Astrocyte (in vitro differentiated cells and primary cell): ENCODE measurements around the gene GSPT1. TPM values are rescaled to one million over a fixed set of nuclear protein-coding genes. Genes with fewer than 3 reads are reported as not detected.
A peak's percentile ranks its signal among the peaks of the same experiment; 100 is the strongest.

Experiments used
- DNase-seq: peaks from one replicate; pipeline ENCODE4 v3.0.0-alpha.2; 2010; ENCODE audit warnings: low read depth
- FAIRE-seq: peaks from 2 replicates; lab custom pipeline; 2011; peaks lifted over from hg19 to GRCh38; lab: Jason Lieb, UNC
- H2AFZ ChIP-seq: 2 replicates; pipeline ENCODE4 v1.6.0; 2012; ENCODE audit warnings: low read depth, low read length, inconsistent platforms
- H3K27ac ChIP-seq: 2 replicates; pipeline ENCODE4 v1.5.1; 2011; ENCODE audit warnings: low read depth, low read length, inconsistent platforms
- H3K27me3 ChIP-seq: 2 replicates; pipeline ENCODE4 v1.6.0; 2011; ENCODE audit warnings: low read length, inconsistent platforms; ENCODE audit not compliant: insufficient read depth
- H3K36me3 ChIP-seq: 2 replicates; pipeline ENCODE4 v1.5.1; 2011; ENCODE audit warnings: low read length, inconsistent platforms; ENCODE audit not compliant: insufficient read depth
- H3K4me1 ChIP-seq: 2 replicates; pipeline ENCODE4 v1.5.1; 2011; ENCODE audit warnings: low read length, inconsistent platforms; ENCODE audit not compliant: insufficient read depth
- H3K4me2 ChIP-seq: 2 replicates; pipeline ENCODE4 v1.6.0; 2012; ENCODE audit warnings: low read length, inconsistent platforms
- H3K4me3 ChIP-seq: 2 replicates; pipeline ENCODE4 v1.5.1; 2011; ENCODE audit warnings: low read depth, mild to moderate bottlenecking, low read length, inconsistent platforms; ENCODE audit not compliant: insufficient read depth
- H3K79me2 ChIP-seq: 2 replicates; pipeline ENCODE4 v1.6.0; 2012; ENCODE audit warnings: mild to moderate bottlenecking, low read length, inconsistent platforms; ENCODE audit not compliant: insufficient read depth
- H3K9ac ChIP-seq: 2 replicates; pipeline ENCODE4 v1.6.0; 2012; ENCODE audit warnings: mild to moderate bottlenecking, low read length, inconsistent platforms
- H3K9me3 ChIP-seq: 2 replicates; pipeline ENCODE4 v1.5.1; 2012; ENCODE audit warnings: low read depth, mild to moderate bottlenecking, low read length, inconsistent platforms; ENCODE audit not compliant: insufficient read depth
- H4K20me1 ChIP-seq: 2 replicates; pipeline ENCODE4 v1.6.0; 2012; ENCODE audit warnings: low read length, inconsistent platforms; ENCODE audit not compliant: insufficient read depth
- H3K27ac Mint-ChIP-seq: one replicate; pipeline ENCODE4 v1.8.0; 2021; ENCODE audit warnings: mild to moderate bottlenecking, mixed read lengths; ENCODE audit not compliant: unreplicated experiment
- H3K27me3 Mint-ChIP-seq: one replicate; pipeline ENCODE4 v1.8.0; 2021; ENCODE audit warnings: low read depth, mixed read lengths; ENCODE audit not compliant: unreplicated experiment
- H3K36me3 Mint-ChIP-seq: one replicate; pipeline ENCODE4 v1.8.0; 2021; ENCODE audit warnings: low read depth, mixed read lengths; ENCODE audit not compliant: unreplicated experiment
- H3K4me1 Mint-ChIP-seq: one replicate; pipeline ENCODE4 v1.8.0; 2021; ENCODE audit warnings: low read depth, mixed read lengths; ENCODE audit not compliant: unreplicated experiment
- H3K4me3 Mint-ChIP-seq: one replicate; pipeline ENCODE4 v1.8.0; 2021; ENCODE audit warnings: mild to moderate bottlenecking, moderate library complexity, mixed read lengths; ENCODE audit not compliant: unreplicated experiment
- H3K9me3 Mint-ChIP-seq: one replicate; pipeline ENCODE4 v1.8.0; 2021; ENCODE audit warnings: mild to moderate bottlenecking, mixed read lengths; ENCODE audit not compliant: unreplicated experiment
- CTCF ChIP-seq: IDR thresholded peaks from 2 replicates; pipeline ENCODE4 v1.5.1; 2011; ENCODE audit warnings: low read depth, mild to moderate bottlenecking, inconsistent platforms, low read length, moderate library complexity; ENCODE audit not compliant: insufficient read depth
- EZH2 ChIP-seq: IDR thresholded peaks from 2 replicates; pipeline ENCODE4 v1.6.1; 2012; ENCODE audit warnings: mild to moderate bottlenecking, low read length, inconsistent platforms; ENCODE audit not compliant: insufficient read depth
- total RNA-seq: library from RNA; stranded (reverse); gene quantifications from 2 replicates; pipeline ENCODE4 v1.2.1, GENCODE V29; 2021

The GSPT1 gene
- total RNA-seq, 1 donor from 2014 or later = 173 TPM

- peaks cover 94% of the 10 kb centered on the region for H3K79me2 ChIP-seq
- Mint-ChIP-seq H3K36me3 (peaks cover 18% of the 10 kb centered on the region), H3K4me1 (peaks cover 16% of the 10 kb centered on the region), H3K27me3 (no peaks in the 10 kb centered on the region), H3K9me3 (no peaks in the 10 kb centered on the region), H3K27ac (peak overlapping the region; percentile 19), H3K4me3 (peak overlapping the region; percentile 78)
- peak overlapping the region; percentile 38 for H3K4me2 ChIP-seq
- no peak overlapping the region for H3K27ac ChIP-seq
- H3K36me3 ChIP-seq = peaks cover 58% of the 10 kb centered on the region
- peaks cover 14% of the 10 kb centered on the region for H3K4me1 ChIP-seq
- FAIRE-seq (no peak), DNase-seq (peak; percentile 28)
- H4K20me1 ChIP-seq = peaks cover 64% of the 10 kb centered on the region
- TF ChIP-seq CTCF (no peak), EZH2 (no peak)
- H3K9ac ChIP-seq = no peak overlapping the region
- H3K4me3 ChIP-seq = no peak overlapping the region
- no peaks in the 10 kb centered on the region for H3K27me3 ChIP-seq
- H2AFZ ChIP-seq = no peak overlapping the region
- H3K9me3 ChIP-seq = no peaks in the 10 kb centered on the region
Observed at GRCh38 chr16:11848842-11849241, 66.9 kb downstream of the GSPT1 start.

- Histone ChIP-seq H3K79me2 (peaks cover 62% of the 10 kb centered on the region), H3K4me2 (no peak overlapping the region), H3K4me3 (no peak overlapping the region), H2AFZ (no peak overlapping the region), H3K27ac (no peak overlapping the region), H3K4me1 (peaks cover 5% of the 10 kb centered on the region), H3K36me3 (peaks cover 87% of the 10 kb centered on the region), H4K20me1 (peaks cover 54% of the 10 kb centered on the region), H3K9me3 (no peaks in the 10 kb centered on the region), H3K9ac (no peak overlapping the region), H3K27me3 (no peaks in the 10 kb centered on the region)
- H3K9me3 Mint-ChIP-seq = no peaks in the 10 kb centered on the region
- peaks cover 8% of the 10 kb centered on the region for H3K4me1 Mint-ChIP-seq
- TF ChIP-seq EZH2 = no peak
- no peak for TF ChIP-seq CTCF
- no peaks in the 10 kb centered on the region for H3K27me3 Mint-ChIP-seq
- FAIRE-seq = no peak
- no peak overlapping the region for H3K4me3 Mint-ChIP-seq
- H3K27ac Mint-ChIP-seq = no peak overlapping the region
- no peak for DNase-seq
- peaks cover 24% of the 10 kb centered on the region for H3K36me3 Mint-ChIP-seq
Observed at GRCh38 chr16:11844499-11844898, 71.3 kb downstream of the GSPT1 start.

GRCh38 chr16:11843861-11844260 lies 71.9 kb downstream of the GSPT1 start:
- no peak overlapping the region for H3K27ac ChIP-seq
- no peak overlapping the region for H2AFZ ChIP-seq
- Mint-ChIP-seq H3K36me3 (peaks cover 21% of the 10 kb centered on the region), H3K4me3 (no peak overlapping the region), H3K4me1 (peaks cover 3% of the 10 kb centered on the region), H3K9me3 (no peaks in the 10 kb centered on the region), H3K27me3 (no peaks in the 10 kb centered on the region), H3K27ac (no peak overlapping the region)
- no peak overlapping the region for H3K9ac ChIP-seq
- DNase-seq = no peak
- FAIRE-seq = no peak
- peaks cover 55% of the 10 kb centered on the region for H3K79me2 ChIP-seq
- TF ChIP-seq EZH2 = no peak
- TF ChIP-seq CTCF = no peak
- no peaks in the 10 kb centered on the region for H3K27me3 ChIP-seq
- H3K4me3 ChIP-seq = no peak overlapping the region
- H3K36me3 ChIP-seq = peaks cover 84% of the 10 kb centered on the region
- H3K4me1 ChIP-seq = peaks cover 2% of the 10 kb centered on the region
- H3K4me2 ChIP-seq = no peak overlapping the region
- peaks cover 47% of the 10 kb centered on the region for H4K20me1 ChIP-seq
- H3K9me3 ChIP-seq = no peaks in the 10 kb centered on the region
